Psoas muscle (tissue), 8 donors: ENCODE results near the gene MYOCD. TPM values are rescaled to one million over a fixed set of nuclear protein-coding genes. Genes with fewer than 3 reads are reported as not detected.

ENCODE experiments used
- ATAC-seq, 4 donors: fragments of 200-7000 bp; cut with Tn5 transposase; one replicate each; pipeline ENCODE4 v1.9.1; 2020; ENCODE audit warnings: moderate library complexity in 3 of 4, mild to moderate bottlenecking in 2 of 4
- DNase-seq, 2 donors: peaks; one replicate each; pipeline ENCODE4 v3.0.0-alpha.2; 2020
- H3K27ac ChIP-seq: fragments of 200-600 bp; one replicate; pipeline ENCODE4 v1.8.0; 2022
- H3K27me3 ChIP-seq, 3 donors: fragments of 200-600 bp in 1 of 3; one replicate each; pipeline versions ENCODE4 v1.6.1 to v1.8.0; 2013 to 2022; ENCODE audit warnings: low read length in 2 of 3, mild to moderate bottlenecking in 2 of 3, moderate library complexity in 1 of 3; ENCODE audit not compliant: insufficient read depth in 3 of 3
- H3K36me3 ChIP-seq, 2 donors: fragments of 200-600 bp in 1 of 2; one replicate each; pipeline versions ENCODE4 v1.6.1 to v1.8.0; 2013 to 2022; ENCODE audit warnings: low read depth in 1 of 2, mild to moderate bottlenecking in 1 of 2, moderate library complexity in 1 of 2; ENCODE audit not compliant: insufficient read depth in 1 of 2
- H3K4me1 ChIP-seq: fragments of 200-600 bp; one replicate; pipeline ENCODE4 v1.8.0; 2022
- H3K4me3 ChIP-seq: fragments of 200-600 bp; one replicate; pipeline ENCODE4 v1.8.0; 2022; ENCODE audit warnings: mild to moderate bottlenecking
- H3K9me3 ChIP-seq: fragments of 200-600 bp; one replicate; pipeline ENCODE4 v1.8.0; 2022
- CTCF ChIP-seq: fragments of 200-600 bp; IDR thresholded peaks from one replicate; pipeline ENCODE4 v1.8.0; 2022; ENCODE audit warnings: antibody characterized with exemption
- WGBS, 3 donors: extraction: QIAGEN DNeasy Blood & Tissue Kit; methylation state at CpG; one replicate each; pipeline versions ENCODE4 v1.1.6 to v1.1.7; 2013; 5-methylcytosine and 5-hydroxymethylcytosine counted together
- intact Hi-C, 2 donors: fragments of 100-400 bp; cut with DNase I; formaldehyde crosslinking; loops; one replicate each; pipeline versions ENCODE4 v1.11.0 to v1.14.2; 2022
- polyA plus RNA-seq, 3 donors: library from polyadenylated mRNA; stranded (reverse); fragments of 200-250 nt; gene quantifications; one replicate each; pipeline ENCODE4 v1.2.3, GENCODE V29; 2013
- total RNA-seq, 4 donors: library from RNA; stranded (reverse); fragmentation: NEBNext Ultra II Directional in 2 of 4; extraction: Animal tissue kit (Norgen Biotek cat#: 25700) in 2 of 4; gene quantifications; one replicate each; pipeline versions ENCODE4 v1.2.1 to v1.2.4, GENCODE V29; 2021 to 2023
- donor health status: healthy with polysubstance abuse.
- donor health status: DM: no; HTN: no; CAD: no; lungs with moderate emphysema.
- donor health status: Bipolar disorder and iron deficiency.
- donor health status: healthy.
- donor health status: DM: yes; HTN: yes; CAD: no.
- donor health status: DM: no; HTN: no; CAD: no.
- donor health status: DM: no; HTN: no; CAD: no.
- donor health status: DM: yes; HTN: yes; CAD: no.

The MYOCD gene
- total and polyA plus RNA-seq, 7 donors: 0.04 to 1.2 (median 0.22) TPM

- no peaks in the 10 kb centered on the region for H3K4me1 ChIP-seq
- H3K9me3 ChIP-seq: no peaks in the 10 kb centered on the region
- no peak for DNase-seq
- no peak for ATAC-seq
- no peaks in the 10 kb centered on the region for H3K36me3 ChIP-seq
- 85 to 88% (median 86%) methylated on average over 5 of the region's 5 CpGs for WGBS, 3 donors
- no peak overlapping the region for H3K27ac ChIP-seq
- H3K4me3 ChIP-seq: no peak overlapping the region
- intact Hi-C loops: no loop called here
- peaks cover 0 to 6% (median 0%) of the 10 kb centered on the region in 3 donors for H3K27me3 ChIP-seq
- TF ChIP-seq CTCF: no peak
Measured at GRCh38 chr17:12730421-12730820, 64.7 kb downstream of the MYOCD start.

GRCh38 chr17:12730931-12731521 is 65.3 kb downstream of the MYOCD start:
- 19 to 32% (median 21%) methylated on average over 10 of the region's 10 CpGs for WGBS, 3 donors

GRCh38 chr17:12731839-12732238 is 66.1 kb downstream of the MYOCD start:
- no peaks in the 10 kb centered on the region for H3K4me1 ChIP-seq

More at GRCh38 chr17:12730931-12731521, 65.3 kb downstream of the MYOCD start:
- Histone ChIP-seq H3K4me3 (no peak overlapping the region), H3K27me3 (peaks cover 0 to 6% (median 0%) of the 10 kb centered on the region in 3 donors), H3K36me3 (no peaks in the 10 kb centered on the region), H3K27ac (no peak overlapping the region), H3K9me3 (no peaks in the 10 kb centered on the region), H3K4me1 (no peaks in the 10 kb centered on the region)
- intact Hi-C loops: no loop called here
- DNase-seq (peak; percentile 50 to 60), ATAC-seq (peak in 2 of 4 donors; percentile 70 to 86)
- TF ChIP-seq CTCF: no peak

GRCh38 chr17:12732366-12732765 is 66.7 kb downstream of the MYOCD start:
- Histone ChIP-seq H3K4me1 (no peaks in the 10 kb centered on the region), H3K27me3 (peaks cover 0 to 4% (median 0%) of the 10 kb centered on the region in 3 donors), H3K36me3 (no peaks in the 10 kb centered on the region), H3K27ac (no peak overlapping the region), H3K4me3 (no peak overlapping the region), H3K9me3 (no peaks in the 10 kb centered on the region)
- ATAC-seq (no peak), DNase-seq (no peak)
- intact Hi-C loops: no loop called here
- WGBS, 3 donors: 87 to 90% (median 88%) methylated on average over 8 of the region's 8 CpGs
- TF ChIP-seq CTCF: no peak

More at GRCh38 chr17:12731839-12732238, 66.1 kb downstream of the MYOCD start:
- no peak for DNase-seq
- Histone ChIP-seq H3K9me3 (no peaks in the 10 kb centered on the region), H3K4me3 (no peak overlapping the region), H3K27me3 (peaks cover 0 to 6% (median 0%) of the 10 kb centered on the region in 3 donors), H3K36me3 (no peaks in the 10 kb centered on the region), H3K27ac (no peak overlapping the region)
- 64 to 66% (median 66%) methylated on average over 8 of the region's 8 CpGs for WGBS, 3 donors
- intact Hi-C loops: no loop called here
- peak in 1 of 4 donors; percentile 81 for ATAC-seq
- TF ChIP-seq CTCF: no peak

- peak in 1 of 2 donors; percentile 17 for DNase-seq
- 24 to 41% (median 34%) methylated on average over 7 of the region's 7 CpGs for WGBS, 3 donors
- H3K27me3 ChIP-seq: peaks cover 0 to 3% (median 0%) of the 10 kb centered on the region in 3 donors
- no peak overlapping the region for H3K27ac ChIP-seq
- TF ChIP-seq CTCF: no peak
- peak in 1 of 4 donors; percentile 69 for ATAC-seq
- H3K36me3 ChIP-seq: no peaks in the 10 kb centered on the region
- H3K4me3 ChIP-seq: no peak overlapping the region
- H3K4me1 ChIP-seq: no peaks in the 10 kb centered on the region
- intact Hi-C loops: no loop called here
- H3K9me3 ChIP-seq: no peaks in the 10 kb centered on the region
Measured at GRCh38 chr17:12734926-12735325, 69.2 kb downstream of the MYOCD start.
